Dermis microvascular lymphatic vessel endothelial cell (primary cell): ENCODE results near the gene FPGT. TPM values are rescaled to one million over a fixed set of nuclear protein-coding genes. Genes with fewer than 3 reads are reported as not detected.

Experiments
- total RNA-seq: library from RNA; depleted of rRNA; stranded (reverse); fragments of >200 nt; gene quantifications from 2 replicates; pipeline ENCODE4 v1.2.1, GENCODE V29; 2014

The FPGT gene
- total RNA-seq, 1 donor from 2014 or later = 10.7 TPM

Other genes with a start within 250 kb of the FPGT start
- gene LRRIQ3, start 66 bp upstream of the FPGT start, total RNA-seq = 0.13 and 0.51 TPM in 2 replicates
- 0.13 TPM in 1 of 2 replicates, not detected in the other for gene TNNI3K, start 37.1 kb downstream of the FPGT start, total RNA-seq